ENCODE measurements around the gene CIAPIN1.

CIAPIN1 gene

GRCh38 chr16:57447186-57447962, at the start of gene CIAPIN1, which contains the start of gene COQ9:
Gene CIAPIN1, minus strand, starts transcription at chr16:57447385. Its CDS starts 6,457 bp downstream, at chr16:57440928.
Gene COQ9, plus strand, starts transcription at chr16:57447479. Its CDS starts 27 bp downstream, at chr16:57447506.
- no peaks in the 10 kb centered on the region for H4K20me1 ChIP-seq (ENCODE audit: insufficient read depth)
- peaks cover 48% of the 10 kb centered on the region for H3K79me2 ChIP-seq (ENCODE audit: insufficient read depth, low read depth)

GRCh38 chr16:57493767-57494166, 46.6 kb upstream of the CIAPIN1 start:
- Histone ChIP-seq H3K4me1 (ENCODE audit: low read depth, poor library complexity, severe bottlenecking) (peaks cover 16% of the 10 kb centered on the region), H4K20me1 (ENCODE audit: insufficient read depth) (no peaks in the 10 kb centered on the region), H3K27ac (no peak overlapping the region), H2AFZ (ENCODE audit: low read depth) (no peak overlapping the region), H3K9ac (no peak overlapping the region), H3K79me2 (ENCODE audit: insufficient read depth, low read depth) (no peaks in the 10 kb centered on the region), H3K27me3 (ENCODE audit: insufficient read depth, low read depth) (no peaks in the 10 kb centered on the region), H3K36me3 (ENCODE audit: insufficient read depth) (no peaks in the 10 kb centered on the region), H3K4me3 (IDR thresholded peaks at IDR 0.05; ENCODE audit: insufficient read depth, low read depth, low read length) (no peak overlapping the region), H3K4me2 (no peak overlapping the region)
- no peak for TF ChIP-seq CTCF (conservative IDR thresholded peaks at IDR 0.05; ENCODE audit: low read depth, low read length)

More at GRCh38 chr16:57447186-57447962, at the start of gene CIAPIN1, which contains the start of gene COQ9:
- Histone ChIP-seq H3K4me3 (IDR thresholded peaks at IDR 0.05; ENCODE audit: insufficient read depth, low read depth, low read length) (peak within 1 kb of the TSS; percentile 54), H3K27me3 (ENCODE audit: insufficient read depth, low read depth) (no peaks in the 10 kb centered on the region), H3K36me3 (ENCODE audit: insufficient read depth) (no peaks in the 10 kb centered on the region), H3K27ac (peak within 1 kb of the TSS; percentile 70), H2AFZ (ENCODE audit: low read depth) (peak within 1 kb of the TSS; percentile 86), H3K4me1 (ENCODE audit: low read depth, poor library complexity, severe bottlenecking) (peaks cover 19% of the 10 kb centered on the region), H3K9ac (peak within 1 kb of the TSS; percentile 97), H3K4me2 (peak within 1 kb of the TSS; percentile 78)
- no peak for TF ChIP-seq CTCF (conservative IDR thresholded peaks at IDR 0.05; ENCODE audit: low read depth, low read length)

GRCh38 chr16:57489229-57489628, 42.0 kb upstream of the CIAPIN1 start:
- no peaks in the 10 kb centered on the region for H3K36me3 ChIP-seq (ENCODE audit: insufficient read depth)
- H3K79me2 ChIP-seq (ENCODE audit: insufficient read depth, low read depth), result no peaks in the 10 kb centered on the region
- H3K4me1 ChIP-seq (ENCODE audit: low read depth, poor library complexity, severe bottlenecking), result peaks cover 42% of the 10 kb centered on the region
- H4K20me1 ChIP-seq (ENCODE audit: insufficient read depth), result no peaks in the 10 kb centered on the region
- no peak overlapping the region for H3K4me2 ChIP-seq
- H3K4me3 ChIP-seq (IDR thresholded peaks at IDR 0.05; ENCODE audit: insufficient read depth, low read depth, low read length), result no peak overlapping the region
- no peak overlapping the region for H3K27ac ChIP-seq
- H3K9ac ChIP-seq, result no peak overlapping the region
- H3K27me3 ChIP-seq (ENCODE audit: insufficient read depth, low read depth), result no peaks in the 10 kb centered on the region
- no peak overlapping the region for H2AFZ ChIP-seq (ENCODE audit: low read depth)
- no peak for TF ChIP-seq CTCF (conservative IDR thresholded peaks at IDR 0.05; ENCODE audit: low read depth, low read length)

GRCh38 chr16:57486858-57487834, 40.0 kb upstream of the CIAPIN1 start:
- Histone ChIP-seq H3K79me2 (ENCODE audit: insufficient read depth, low read depth) (no peaks in the 10 kb centered on the region), H3K4me1 (ENCODE audit: low read depth, poor library complexity, severe bottlenecking) (peaks cover 42% of the 10 kb centered on the region), H3K4me3 (IDR thresholded peaks at IDR 0.05; ENCODE audit: insufficient read depth, low read depth, low read length) (no peak overlapping the region), H3K9ac (peak overlapping the region; percentile 43; the same call in 1 of the 2 replicates), H3K27ac (peak overlapping the region; percentile 50), H2AFZ (ENCODE audit: low read depth) (peak overlapping the region; percentile 78), H3K36me3 (ENCODE audit: insufficient read depth) (no peaks in the 10 kb centered on the region), H3K27me3 (ENCODE audit: insufficient read depth, low read depth) (no peaks in the 10 kb centered on the region), H4K20me1 (ENCODE audit: insufficient read depth) (no peaks in the 10 kb centered on the region), H3K4me2 (peak overlapping the region; percentile 53)
- no peak for TF ChIP-seq CTCF (conservative IDR thresholded peaks at IDR 0.05; ENCODE audit: low read depth, low read length)

All from KMS-11 (cell line).